Measurements from ENCODE around the gene PDE11A. TPM values are rescaled to one million over a fixed set of nuclear protein-coding genes. Genes with fewer than 3 reads are reported as not detected.
A peak's percentile ranks its signal among the peaks of the same experiment; 100 is the strongest.

PDE11A gene
- total and polyA plus RNA-seq, 2 of the 8 experiments (the other 6 are each of a cell fraction or from before 2014, with no cell fraction given): 0.19 to 0.23 TPM

DNA sequence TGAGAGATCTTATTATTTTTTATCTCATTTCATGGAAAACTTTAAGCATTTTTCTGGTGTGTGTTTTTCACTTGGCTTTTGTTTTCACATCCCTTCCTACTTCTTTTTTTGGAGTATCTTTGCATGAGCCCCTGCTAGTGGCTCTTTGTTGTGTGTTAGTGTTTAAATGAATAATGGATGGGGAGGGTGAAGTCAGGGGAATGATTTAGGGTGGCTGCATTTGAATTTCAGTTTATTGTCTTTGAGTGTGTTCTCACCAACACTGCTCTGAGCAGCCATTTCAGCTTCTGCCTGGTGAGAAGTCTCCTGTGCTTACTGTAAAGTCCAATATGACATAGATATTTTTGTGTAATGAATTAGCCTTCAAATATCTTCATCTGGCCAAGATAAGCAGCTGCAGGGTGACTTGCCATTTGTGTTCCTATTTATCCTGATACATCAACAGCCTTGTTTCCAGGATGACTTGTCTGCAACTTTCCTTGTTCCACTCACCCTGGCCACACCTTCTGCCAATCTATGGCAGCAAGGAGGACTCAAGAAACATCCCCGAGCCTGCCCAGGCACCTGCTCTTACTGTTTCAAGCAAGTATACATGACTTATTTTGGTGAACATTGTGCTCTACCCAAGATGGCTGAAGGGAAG is 182.6 kb downstream of the PDE11A start (continued):
- TF ChIP-seq, protein P1, sequence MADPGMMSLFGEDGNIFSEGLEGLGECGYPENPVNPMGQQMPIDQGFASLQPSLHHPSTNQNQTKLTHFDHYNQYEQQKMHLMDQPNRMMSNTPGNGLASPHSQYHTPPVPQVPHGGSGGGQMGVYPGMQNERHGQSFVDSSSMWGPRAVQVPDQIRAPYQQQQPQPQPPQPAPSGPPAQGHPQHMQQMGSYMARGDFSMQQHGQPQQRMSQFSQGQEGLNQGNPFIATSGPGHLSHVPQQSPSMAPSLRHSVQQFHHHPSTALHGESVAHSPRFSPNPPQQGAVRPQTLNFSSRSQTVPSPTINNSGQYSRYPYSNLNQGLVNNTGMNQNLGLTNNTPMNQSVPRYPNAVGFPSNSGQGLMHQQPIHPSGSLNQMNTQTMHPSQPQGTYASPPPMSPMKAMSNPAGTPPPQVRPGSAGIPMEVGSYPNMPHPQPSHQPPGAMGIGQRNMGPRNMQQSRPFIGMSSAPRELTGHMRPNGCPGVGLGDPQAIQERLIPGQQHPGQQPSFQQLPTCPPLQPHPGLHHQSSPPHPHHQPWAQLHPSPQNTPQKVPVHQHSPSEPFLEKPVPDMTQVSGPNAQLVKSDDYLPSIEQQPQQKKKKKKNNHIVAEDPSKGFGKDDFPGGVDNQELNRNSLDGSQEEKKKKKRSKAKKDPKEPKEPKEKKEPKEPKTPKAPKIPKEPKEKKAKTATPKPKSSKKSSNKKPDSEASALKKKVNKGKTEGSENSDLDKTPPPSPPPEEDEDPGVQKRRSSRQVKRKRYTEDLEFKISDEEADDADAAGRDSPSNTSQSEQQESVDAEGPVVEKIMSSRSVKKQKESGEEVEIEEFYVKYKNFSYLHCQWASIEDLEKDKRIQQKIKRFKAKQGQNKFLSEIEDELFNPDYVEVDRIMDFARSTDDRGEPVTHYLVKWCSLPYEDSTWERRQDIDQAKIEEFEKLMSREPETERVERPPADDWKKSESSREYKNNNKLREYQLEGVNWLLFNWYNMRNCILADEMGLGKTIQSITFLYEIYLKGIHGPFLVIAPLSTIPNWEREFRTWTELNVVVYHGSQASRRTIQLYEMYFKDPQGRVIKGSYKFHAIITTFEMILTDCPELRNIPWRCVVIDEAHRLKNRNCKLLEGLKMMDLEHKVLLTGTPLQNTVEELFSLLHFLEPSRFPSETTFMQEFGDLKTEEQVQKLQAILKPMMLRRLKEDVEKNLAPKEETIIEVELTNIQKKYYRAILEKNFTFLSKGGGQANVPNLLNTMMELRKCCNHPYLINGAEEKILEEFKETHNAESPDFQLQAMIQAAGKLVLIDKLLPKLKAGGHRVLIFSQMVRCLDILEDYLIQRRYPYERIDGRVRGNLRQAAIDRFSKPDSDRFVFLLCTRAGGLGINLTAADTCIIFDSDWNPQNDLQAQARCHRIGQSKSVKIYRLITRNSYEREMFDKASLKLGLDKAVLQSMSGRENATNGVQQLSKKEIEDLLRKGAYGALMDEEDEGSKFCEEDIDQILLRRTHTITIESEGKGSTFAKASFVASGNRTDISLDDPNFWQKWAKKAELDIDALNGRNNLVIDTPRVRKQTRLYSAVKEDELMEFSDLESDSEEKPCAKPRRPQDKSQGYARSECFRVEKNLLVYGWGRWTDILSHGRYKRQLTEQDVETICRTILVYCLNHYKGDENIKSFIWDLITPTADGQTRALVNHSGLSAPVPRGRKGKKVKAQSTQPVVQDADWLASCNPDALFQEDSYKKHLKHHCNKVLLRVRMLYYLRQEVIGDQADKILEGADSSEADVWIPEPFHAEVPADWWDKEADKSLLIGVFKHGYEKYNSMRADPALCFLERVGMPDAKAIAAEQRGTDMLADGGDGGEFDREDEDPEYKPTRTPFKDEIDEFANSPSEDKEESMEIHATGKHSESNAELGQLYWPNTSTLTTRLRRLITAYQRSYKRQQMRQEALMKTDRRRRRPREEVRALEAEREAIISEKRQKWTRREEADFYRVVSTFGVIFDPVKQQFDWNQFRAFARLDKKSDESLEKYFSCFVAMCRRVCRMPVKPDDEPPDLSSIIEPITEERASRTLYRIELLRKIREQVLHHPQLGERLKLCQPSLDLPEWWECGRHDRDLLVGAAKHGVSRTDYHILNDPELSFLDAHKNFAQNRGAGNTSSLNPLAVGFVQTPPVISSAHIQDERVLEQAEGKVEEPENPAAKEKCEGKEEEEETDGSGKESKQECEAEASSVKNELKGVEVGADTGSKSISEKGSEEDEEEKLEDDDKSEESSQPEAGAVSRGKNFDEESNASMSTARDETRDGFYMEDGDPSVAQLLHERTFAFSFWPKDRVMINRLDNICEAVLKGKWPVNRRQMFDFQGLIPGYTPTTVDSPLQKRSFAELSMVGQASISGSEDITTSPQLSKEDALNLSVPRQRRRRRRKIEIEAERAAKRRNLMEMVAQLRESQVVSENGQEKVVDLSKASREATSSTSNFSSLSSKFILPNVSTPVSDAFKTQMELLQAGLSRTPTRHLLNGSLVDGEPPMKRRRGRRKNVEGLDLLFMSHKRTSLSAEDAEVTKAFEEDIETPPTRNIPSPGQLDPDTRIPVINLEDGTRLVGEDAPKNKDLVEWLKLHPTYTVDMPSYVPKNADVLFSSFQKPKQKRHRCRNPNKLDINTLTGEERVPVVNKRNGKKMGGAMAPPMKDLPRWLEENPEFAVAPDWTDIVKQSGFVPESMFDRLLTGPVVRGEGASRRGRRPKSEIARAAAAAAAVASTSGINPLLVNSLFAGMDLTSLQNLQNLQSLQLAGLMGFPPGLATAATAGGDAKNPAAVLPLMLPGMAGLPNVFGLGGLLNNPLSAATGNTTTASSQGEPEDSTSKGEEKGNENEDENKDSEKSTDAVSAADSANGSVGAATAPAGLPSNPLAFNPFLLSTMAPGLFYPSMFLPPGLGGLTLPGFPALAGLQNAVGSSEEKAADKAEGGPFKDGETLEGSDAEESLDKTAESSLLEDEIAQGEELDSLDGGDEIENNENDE (IDR thresholded peaks at IDR 0.05; ENCODE audit: insufficient replicate concordance, low read length): peak; percentile 27
- TF ChIP-seq RBBP5 (IDR thresholded peaks at IDR 0.05; ENCODE audit: borderline replicate concordance, low read depth, low read length) (no peak), RXRA (IDR thresholded peaks at IDR 0.05; ENCODE audit: insufficient read depth, low read depth, low read length) (no peak), TEAD4 (IDR thresholded peaks at IDR 0.05; ENCODE audit: low read depth, low read length) (no peak), TAF1 (IDR thresholded peaks at IDR 0.05; ENCODE audit: low read depth, low read length) (no peak), CBX5 (IDR thresholded peaks at IDR 0.05; ENCODE audit: low read depth, low read length) (no peak), HDAC2 (IDR thresholded peaks at IDR 0.05; ENCODE audit: borderline replicate concordance in 1 of 2, low read depth in 2 of 2, low read length in 2 of 2) (no peak), SAP30 (IDR thresholded peaks at IDR 0.05; ENCODE audit: insufficient read depth, insufficient replicate concordance, low read length) (no peak)

All from H1 (cell line).